SJCRH30 (cell line): ENCODE measurements around the gene UBTD2. TPM values are rescaled to one million over a fixed set of nuclear protein-coding genes. Genes with fewer than 3 reads are reported as not detected.
"Not testable (repeated sequence)": the region's sequence is repeated elsewhere in the genome, so short reads cannot be mapped to it uniquely, and the experiment has no call there.

Experiments used
- DNase-seq, 2 experiments: peaks; one replicate each; pipeline ENCODE4 v3.0.0-alpha.2; 2015 to 2020
- H3K27ac ChIP-seq: fragments of 250-450 bp; sonication (Bioruptor Pico); 2 replicates; pipeline ENCODE4 v1.5.1; 2020; ENCODE audit warnings: mild to moderate bottlenecking, moderate library complexity
- H3K27me3 ChIP-seq: fragments of 250-450 bp; sonication (Bioruptor Pico); 2 replicates; pipeline ENCODE4 v1.5.1; 2020; ENCODE audit warnings: mild to moderate bottlenecking, moderate library complexity
- H3K36me3 ChIP-seq: fragments of 250-450 bp; sonication (Bioruptor Pico); 2 replicates; pipeline ENCODE4 v1.5.1; 2020; ENCODE audit warnings: mild to moderate bottlenecking, moderate library complexity
- H3K4me1 ChIP-seq: fragments of 250-450 bp; sonication (Bioruptor Pico); 2 replicates; pipeline ENCODE4 v1.5.1; 2020; ENCODE audit warnings: mild to moderate bottlenecking, moderate library complexity
- H3K4me3 ChIP-seq: fragments of 250-450 bp; sonication (Bioruptor Pico); 2 replicates; pipeline ENCODE4 v1.5.1; 2020; ENCODE audit warnings: mild to moderate bottlenecking, moderate library complexity
- H3K9me3 ChIP-seq: fragments of 250-450 bp; sonication (Bioruptor Pico); replicated peaks from 2 replicates; pipeline ENCODE4 v1.5.1; 2020; ENCODE audit warnings: mild to moderate bottlenecking, moderate library complexity
- total RNA-seq: library from RNA; depleted of rRNA; stranded (reverse); fragments of >200 nt; shearing (Covaris generic); gene quantifications from 2 replicates; pipeline ENCODE4 v1.2.3, GENCODE V29; 2014; rRNA removed

Gene UBTD2
- total RNA-seq: 58.2 and 62.7 TPM in 2 replicates

DNA sequence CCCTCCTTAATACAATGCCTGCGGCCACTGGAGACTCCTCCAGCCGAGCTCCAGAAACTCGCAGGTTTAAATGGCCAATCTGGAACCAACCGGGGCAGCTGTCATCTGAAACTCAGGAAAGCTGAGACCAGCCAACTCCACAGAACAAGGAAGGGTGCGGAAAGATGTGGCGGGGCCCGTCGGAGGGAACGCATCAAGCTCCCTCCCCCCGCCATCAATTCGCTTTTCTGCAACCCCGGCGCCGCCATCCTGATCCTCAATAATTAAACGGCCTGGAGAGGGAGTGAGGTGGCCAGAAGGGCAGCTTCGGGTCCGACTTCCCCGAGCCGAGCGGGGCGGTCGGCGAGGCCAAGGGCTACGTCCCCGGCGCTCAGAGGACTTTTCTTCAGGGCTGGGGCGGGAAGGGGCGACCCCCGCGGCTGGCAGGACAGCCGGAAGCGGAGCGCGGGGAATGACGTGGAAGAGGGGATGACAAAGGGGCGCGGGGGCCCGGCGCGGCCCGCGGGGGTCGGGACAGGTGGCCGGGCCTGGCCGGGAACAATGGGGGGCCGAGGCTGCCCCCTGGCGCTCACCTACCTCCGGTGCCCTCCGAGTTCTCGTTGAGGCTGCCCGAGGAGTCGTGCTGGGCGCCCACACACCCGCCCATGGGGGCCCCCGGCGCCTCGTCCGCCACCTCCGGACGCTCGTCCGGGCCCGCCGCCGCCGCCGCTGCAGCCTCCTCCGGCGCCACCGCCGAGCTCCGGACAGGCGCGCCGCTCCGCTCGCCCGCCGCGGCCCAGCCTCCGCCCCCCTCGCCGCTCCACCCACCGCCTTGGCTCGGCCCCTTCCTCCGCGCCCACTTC lies at the start of gene UBTD2:
UBTD2 (minus strand) TSS at position 745 of the 842 bp plus-strand sequence; CDS start at position 646, 99 bp downstream.
- Histone ChIP-seq H3K4me1 (peaks cover 15% of the 10 kb centered on the region), H3K36me3 (peaks cover 8% of the 10 kb centered on the region; the same call in 1 of the 2 replicates), H3K27ac (peak within 1 kb of the TSS; percentile 97), H3K4me3 (peak within 1 kb of the TSS; percentile 96), H3K9me3 (no peaks in the 10 kb centered on the region), H3K27me3 (no peaks in the 10 kb centered on the region)
- DNase-seq: peak; percentile 85 to 89

DNA sequence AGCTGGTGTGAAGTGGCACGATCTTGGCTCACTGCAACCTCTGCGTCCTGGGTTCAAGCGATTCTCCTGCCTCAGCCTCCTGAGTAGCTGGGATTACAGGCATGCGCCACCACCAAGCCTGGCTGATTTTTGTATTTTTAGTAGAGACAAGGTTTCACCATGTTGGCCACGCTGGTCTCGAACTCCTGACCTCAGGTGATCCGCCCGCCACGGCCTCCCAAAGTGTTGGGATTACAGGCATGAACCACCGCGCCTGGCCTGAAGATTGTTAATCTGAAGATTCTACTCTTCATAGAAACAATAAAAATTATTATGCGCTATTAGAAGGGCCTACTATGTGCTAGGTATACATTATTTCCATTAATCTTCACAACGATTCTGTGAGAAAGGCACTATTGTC lies 43.3 kb upstream of the UBTD2 start:
- not testable (repeated sequence) for H3K36me3 ChIP-seq, H3K4me1 ChIP-seq, H3K27ac ChIP-seq, H3K9me3 ChIP-seq, DNase-seq, H3K27me3 ChIP-seq, H3K4me3 ChIP-seq

DNA sequence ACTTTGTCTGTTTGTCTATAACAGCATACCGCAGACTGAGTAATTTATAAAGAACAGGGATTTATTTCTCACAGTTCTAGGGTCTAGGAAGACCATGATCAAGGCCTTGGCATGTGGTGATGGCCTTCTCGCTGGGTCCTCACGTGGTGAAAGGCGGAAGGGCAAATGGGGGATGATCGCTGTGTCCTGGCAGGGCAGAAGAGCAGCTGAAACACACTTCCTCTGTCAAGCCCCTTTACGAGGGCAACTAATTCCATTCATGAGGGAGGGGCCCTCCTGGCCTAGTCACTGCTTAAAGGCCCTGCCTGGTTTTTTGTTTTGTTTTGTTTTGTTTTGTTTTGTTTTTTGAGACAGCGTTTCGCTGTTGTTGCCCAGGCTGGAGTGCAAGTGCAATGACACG lies 41.9 kb upstream of the UBTD2 start:
- no peak for DNase-seq
- Histone ChIP-seq H3K4me1 (peaks cover 10% of the 10 kb centered on the region; the same call in 1 of the 2 replicates), H3K4me3 (no peak overlapping the region), H3K36me3 (no peaks in the 10 kb centered on the region), H3K27me3 (no peaks in the 10 kb centered on the region), H3K27ac (no peak overlapping the region), H3K9me3 (no peaks in the 10 kb centered on the region)

GRCh38 chr5:172322028-172322965 lies 38.7 kb upstream of the UBTD2 start:
- Histone ChIP-seq H3K9me3 (no peaks in the 10 kb centered on the region), H3K27me3 (no peaks in the 10 kb centered on the region), H3K4me3 (no peak overlapping the region), H3K4me1 (peaks cover 10% of the 10 kb centered on the region; the same call in 1 of the 2 replicates), H3K36me3 (no peaks in the 10 kb centered on the region), H3K27ac (no peak overlapping the region)
- DNase-seq: peak; percentile 48 to 72

DNA sequence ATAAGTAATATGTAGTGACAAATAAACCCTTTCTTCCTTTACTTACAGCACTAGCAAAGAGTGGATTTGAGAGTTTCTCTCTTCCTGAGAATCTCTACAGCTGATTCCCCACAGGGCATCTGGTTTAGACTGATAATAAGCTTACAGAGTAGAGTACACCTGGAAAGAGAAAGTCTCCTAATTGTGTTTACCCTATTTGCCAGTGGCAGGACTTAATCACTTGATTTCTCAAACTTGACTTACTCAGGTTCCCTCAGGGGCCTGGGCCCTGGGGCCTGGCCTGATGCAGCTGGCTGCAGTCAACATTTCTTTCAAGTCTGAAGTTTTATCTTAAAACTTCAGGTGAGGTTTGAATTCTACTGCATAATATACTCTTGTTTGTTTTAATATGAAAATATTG lies 38.0 kb upstream of the UBTD2 start:
- no peaks in the 10 kb centered on the region for H3K27me3 ChIP-seq
- no peak overlapping the region for H3K4me3 ChIP-seq
- H3K27ac ChIP-seq: no peak overlapping the region
- no peaks in the 10 kb centered on the region for H3K36me3 ChIP-seq
- no peak for DNase-seq
- H3K9me3 ChIP-seq: no peaks in the 10 kb centered on the region
- peaks cover 10% of the 10 kb centered on the region; the same call in 1 of the 2 replicates for H3K4me1 ChIP-seq

DNA sequence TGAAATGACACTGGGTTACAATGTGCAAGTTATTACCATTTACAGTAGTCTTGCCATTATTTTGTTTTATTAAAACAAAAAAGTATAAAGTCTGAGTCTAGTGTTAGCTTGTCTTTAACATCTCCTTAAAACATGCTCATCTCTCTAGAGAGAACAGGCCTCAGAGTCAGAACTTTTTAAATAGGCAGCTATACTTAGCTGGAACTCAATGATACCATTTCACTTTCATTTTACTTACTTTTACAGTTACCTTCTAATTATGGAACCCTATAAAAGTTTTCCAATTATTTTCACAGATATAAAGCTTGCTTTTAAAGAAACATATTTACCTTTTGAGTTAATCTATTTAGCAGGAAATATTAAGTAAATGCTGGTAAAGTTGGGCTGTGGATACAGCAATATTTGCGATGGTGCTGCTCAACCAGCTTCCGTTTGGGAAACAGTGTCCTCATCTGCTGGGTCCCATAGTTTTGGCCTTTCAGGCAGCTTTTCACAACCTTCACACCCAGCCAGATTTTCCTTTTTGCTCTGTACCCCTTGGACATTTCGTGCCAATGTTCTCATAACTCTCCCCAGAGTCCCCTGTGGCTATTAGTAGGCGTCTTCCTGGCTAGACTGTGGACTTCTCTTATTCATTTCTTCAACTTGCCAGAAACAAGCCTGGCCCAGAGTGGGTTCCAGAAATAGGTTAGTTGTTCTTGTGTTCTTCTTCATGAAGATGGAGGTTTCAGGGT lies 36.3 kb upstream of the UBTD2 start:
- Histone ChIP-seq H3K27ac (no peak overlapping the region), H3K4me3 (no peak overlapping the region), H3K9me3 (no peaks in the 10 kb centered on the region), H3K27me3 (no peaks in the 10 kb centered on the region), H3K36me3 (no peaks in the 10 kb centered on the region), H3K4me1 (peaks cover 10% of the 10 kb centered on the region; the same call in 1 of the 2 replicates)
- DNase-seq: no peak

DNA sequence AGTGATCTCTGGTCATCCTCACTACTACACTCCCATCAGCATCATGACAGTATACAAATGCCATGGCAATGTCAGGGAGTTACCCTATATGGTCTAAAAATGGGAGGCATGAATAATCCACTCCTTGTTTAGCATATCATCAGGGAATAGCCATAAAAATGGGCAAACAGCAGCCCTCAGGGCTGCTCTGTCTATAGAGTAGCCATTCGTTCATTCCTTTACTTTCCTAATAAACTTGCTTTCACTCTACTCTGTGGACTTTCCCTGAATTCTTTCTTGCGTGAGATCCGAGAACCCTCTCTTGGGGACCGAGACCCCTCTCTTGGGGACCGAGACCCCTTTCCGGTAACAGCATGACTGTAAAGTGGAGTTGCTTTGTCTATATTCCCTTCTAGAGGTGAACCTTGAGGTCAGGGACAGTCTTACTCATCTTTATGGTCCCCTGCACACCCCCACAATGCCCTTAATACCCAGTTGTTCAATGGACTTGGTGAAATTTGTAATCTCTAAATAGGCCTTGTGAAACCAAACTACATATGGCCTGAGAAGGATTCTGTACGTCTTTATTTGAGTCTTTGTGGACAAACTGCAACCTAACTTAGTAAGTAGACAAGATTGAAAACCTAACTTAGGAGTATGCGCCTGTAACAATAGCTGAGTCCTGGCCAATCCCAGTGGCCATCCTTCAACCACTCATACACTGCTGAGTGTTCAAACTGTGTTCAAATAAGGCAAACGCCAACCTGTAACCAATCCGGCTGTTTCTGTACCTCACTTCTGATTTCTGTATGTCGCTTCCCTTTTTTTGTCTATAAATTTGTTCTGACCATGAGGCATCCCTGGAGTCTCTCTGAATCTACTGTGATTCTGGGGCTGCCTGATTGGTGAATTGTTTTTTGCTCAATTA lies 32.3 kb upstream of the UBTD2 start:
- Histone ChIP-seq H3K9me3 (no peaks in the 10 kb centered on the region), H3K36me3 (no peaks in the 10 kb centered on the region), H3K27me3 (no peaks in the 10 kb centered on the region), H3K4me3 (no peak overlapping the region), H3K4me1 (peaks cover 3% of the 10 kb centered on the region; the same call in 1 of the 2 replicates), H3K27ac (no peak overlapping the region)
- DNase-seq: no peak

GRCh38 chr5:172313915-172314314 lies 30.4 kb upstream of the UBTD2 start:
- Histone ChIP-seq H3K36me3 (no peaks in the 10 kb centered on the region), H3K4me3 (no peak overlapping the region), H3K9me3 (no peaks in the 10 kb centered on the region), H3K27me3 (no peaks in the 10 kb centered on the region), H3K27ac (no peak overlapping the region), H3K4me1 (peaks cover 3% of the 10 kb centered on the region; the same call in 1 of the 2 replicates)
- DNase-seq: no peak

- Histone ChIP-seq H3K36me3 (no peaks in the 10 kb centered on the region), H3K4me3 (no peak overlapping the region), H3K27me3 (no peaks in the 10 kb centered on the region), H3K9me3 (no peaks in the 10 kb centered on the region), H3K27ac (no peak overlapping the region), H3K4me1 (peaks cover 3% of the 10 kb centered on the region; the same call in 1 of the 2 replicates)
- DNase-seq: no peak
Measured at GRCh38 chr5:172312286-172312685, 28.7 kb upstream of the UBTD2 start.

GRCh38 chr5:172311605-172312004 lies 28.0 kb upstream of the UBTD2 start:
- DNase-seq: no peak
- Histone ChIP-seq H3K4me3 (no peak overlapping the region), H3K36me3 (no peaks in the 10 kb centered on the region), H3K27me3 (no peaks in the 10 kb centered on the region), H3K9me3 (no peaks in the 10 kb centered on the region), H3K4me1 (peaks cover 3% of the 10 kb centered on the region; the same call in 1 of the 2 replicates), H3K27ac (no peak overlapping the region)

DNA sequence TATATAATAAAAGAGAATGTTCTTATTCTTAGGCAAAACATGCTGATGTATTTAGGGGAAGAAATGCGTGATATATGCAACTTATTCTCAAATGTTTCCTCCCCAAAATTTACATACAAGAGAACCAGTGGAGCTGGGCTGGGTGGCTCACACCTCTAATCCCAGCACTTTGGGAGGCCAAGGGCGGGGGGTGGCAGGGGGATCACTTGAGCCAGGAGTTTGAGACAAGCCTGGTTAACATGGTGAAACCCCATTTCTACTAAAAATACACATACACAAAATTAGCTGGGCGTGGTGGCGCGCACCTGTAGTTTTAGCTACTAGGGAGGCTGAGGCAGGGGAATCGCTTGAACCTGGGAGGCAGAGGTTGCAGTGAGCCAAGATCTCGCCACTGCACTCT lies 27.5 kb upstream of the UBTD2 start:
- peaks cover 3% of the 10 kb centered on the region; the same call in 1 of the 2 replicates for H3K4me1 ChIP-seq
- no peak for DNase-seq
- H3K36me3 ChIP-seq: no peaks in the 10 kb centered on the region
- H3K27me3 ChIP-seq: no peaks in the 10 kb centered on the region
- H3K9me3 ChIP-seq: no peaks in the 10 kb centered on the region
- no peak overlapping the region for H3K27ac ChIP-seq
- no peak overlapping the region for H3K4me3 ChIP-seq

DNA sequence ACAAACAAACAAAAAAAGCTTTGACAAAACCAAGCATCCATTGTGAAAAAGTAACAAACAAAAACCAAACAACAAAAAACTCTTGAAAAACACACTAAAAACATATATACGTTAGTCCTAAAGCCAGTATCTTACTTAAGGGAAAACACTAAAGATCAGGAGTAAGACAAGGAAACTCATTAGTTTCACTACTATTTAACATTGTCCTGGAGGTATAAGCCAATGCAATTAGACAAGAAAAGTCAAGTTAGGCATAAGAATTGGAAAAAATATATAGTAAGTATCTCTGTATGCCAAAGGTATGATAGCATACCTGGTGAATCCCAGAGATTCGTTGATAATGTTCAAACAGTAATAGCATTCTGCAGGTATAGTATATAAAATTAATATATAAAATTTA lies 21.8 kb upstream of the UBTD2 start:
- Histone ChIP-seq H3K9me3 (peaks cover 6% of the 10 kb centered on the region), H3K4me1 (peaks cover 12% of the 10 kb centered on the region), H3K27ac (no peak overlapping the region), H3K36me3 (no peaks in the 10 kb centered on the region), H3K27me3 (no peaks in the 10 kb centered on the region), H3K4me3 (no peak overlapping the region)
- DNase-seq: no peak

DNA sequence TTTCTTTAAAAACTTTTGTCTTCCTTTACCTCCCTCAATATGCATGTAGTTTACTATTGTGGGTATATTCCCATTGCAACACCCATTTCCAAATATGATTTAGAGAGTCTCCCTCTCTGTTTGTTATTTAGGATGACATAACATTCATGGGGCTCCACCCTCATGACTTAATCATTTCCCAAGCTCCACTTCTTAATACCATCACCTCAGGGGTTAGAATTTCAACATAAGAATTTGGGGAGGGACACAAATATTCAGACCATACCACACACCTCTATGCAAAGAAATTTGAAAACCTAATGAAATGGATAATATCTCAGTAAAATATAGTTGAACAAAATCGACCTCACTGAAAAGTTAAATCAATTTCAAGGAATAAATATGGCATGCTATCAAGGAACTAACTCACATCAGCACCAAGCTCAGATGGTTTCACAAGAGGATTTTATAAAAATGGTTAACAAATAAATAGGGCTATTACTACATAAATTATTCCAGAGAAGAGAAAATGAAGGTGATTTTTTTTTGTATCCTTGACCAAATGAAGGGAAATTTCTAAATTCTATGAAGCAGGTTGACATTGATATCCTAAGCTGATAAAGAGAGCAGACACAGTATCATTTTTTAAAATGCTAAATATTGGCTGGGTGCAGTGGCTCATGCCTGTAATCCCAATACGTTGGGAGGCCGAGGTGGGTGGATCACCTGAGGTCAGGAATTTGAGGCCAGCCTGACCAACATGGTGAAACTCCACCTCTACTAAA lies 20.2 kb upstream of the UBTD2 start:
- DNase-seq: peak in 1 of 2 experiments; percentile 48
- peak overlapping the region; percentile 42 for H3K4me3 ChIP-seq
- no peak overlapping the region for H3K27ac ChIP-seq
- peaks cover 12% of the 10 kb centered on the region for H3K4me1 ChIP-seq
- peaks cover 6% of the 10 kb centered on the region for H3K9me3 ChIP-seq
- H3K36me3 ChIP-seq: no peaks in the 10 kb centered on the region
- H3K27me3 ChIP-seq: no peaks in the 10 kb centered on the region
